H1 (cell line): ENCODE measurements around the gene COLEC12. TPM values are rescaled to one million over a fixed set of nuclear protein-coding genes. Genes with fewer than 3 reads are reported as not detected.

Experiments
- CTCF ChIA-PET: fragments of 300-600 bp; sonication (Branson Sonifier 250); formaldehyde crosslinking; loops from one replicate; lab custom pipeline; 2021; ENCODE audit not compliant: partially characterized antibody; lab: Charles Lee
- POLR2A ChIA-PET: fragments of 300-600 bp; sonication (Branson Sonifier 250); formaldehyde crosslinking; loops from one replicate; lab custom pipeline; 2021; ENCODE audit warnings: inconsistent platforms; ENCODE audit not compliant: partially characterized antibody; lab: Charles Lee
- DNase-seq, 2 experiments: peaks; one replicate each; pipeline versions ENCODE4 v3.0.0 to v3.0.0-alpha.2; 2010 to 2022; ENCODE audit warnings: low spot score in 2 of 2, low read depth in 1 of 2, mixed read lengths in 1 of 2
- FAIRE-seq: peaks from 2 replicates; lab custom pipeline; 2011; peaks lifted over from hg19 to GRCh38; lab: Jason Lieb, UNC
- H2AFZ ChIP-seq: 2 replicates; pipeline ENCODE4 v1.8.1; 2012; ENCODE audit warnings: low read length, inconsistent platforms
- H2AK5ac ChIP-seq: 2 replicates; pipeline ENCODE4 v1.6.1; 2013; ENCODE audit warnings: low read depth, low read length
- H2BK120ac ChIP-seq: replicated peaks from 2 replicates; pipeline ENCODE3; 2013; ENCODE audit warnings: low read depth, low read length, inconsistent platforms
- H2BK12ac ChIP-seq: 2 replicates; pipeline ENCODE4 v1.6.1; 2013; ENCODE audit warnings: low read depth, low read length
- H2BK15ac ChIP-seq: 2 replicates; pipeline ENCODE4 v1.6.1; 2013; ENCODE audit warnings: low read length
- H2BK20ac ChIP-seq: 2 replicates; pipeline ENCODE4 v1.6.1; 2013; ENCODE audit warnings: low read length
- H2BK5ac ChIP-seq: 2 replicates; pipeline ENCODE4 v1.6.1; 2013; ENCODE audit warnings: low read depth, low read length
- H3K14ac ChIP-seq: 2 replicates; pipeline ENCODE4 v1.6.1; 2013; ENCODE audit warnings: inconsistent platforms; ENCODE audit not compliant: insufficient read length
- H3K18ac ChIP-seq: 2 replicates; pipeline ENCODE4 v1.6.1; 2013; ENCODE audit warnings: low read length; ENCODE audit errors: extremely low read depth
- H3K23ac ChIP-seq: 2 replicates; pipeline ENCODE4 v1.6.1; 2013; ENCODE audit warnings: inconsistent platforms; ENCODE audit not compliant: insufficient read length
- H3K23me2 ChIP-seq: 2 replicates; pipeline ENCODE4 v1.6.1; 2013; ENCODE audit warnings: low read depth, low read length
- H3K27ac ChIP-seq: 2 replicates; pipeline ENCODE4 v1.6.1; 2011; ENCODE audit warnings: low read depth, low read length, inconsistent platforms
- H3K27me3 ChIP-seq, 4 experiments: replicated peaks in 1 of 4; 1 replicate in 1 of 4; 2 replicates in 3 of 4; pipeline versions ENCODE4 v1.6.1 to v1.8.1; 2011 to 2013; ENCODE audit warnings: low read length in 3 of 4, mild to moderate bottlenecking in 3 of 4, inconsistent platforms in 2 of 4, mixed read lengths in 2 of 4, moderate library complexity in 1 of 4; ENCODE audit not compliant: control insufficient read depth in 3 of 4, insufficient read depth in 3 of 4; ENCODE audit errors: extremely low read depth in 1 of 4
- H3K36me3 ChIP-seq, 4 experiments: 2 replicates each; pipeline versions ENCODE4 v1.6.1 to v1.8.1; 2011 to 2013; ENCODE audit warnings: mild to moderate bottlenecking in 4 of 4, low read length in 3 of 4, moderate library complexity in 2 of 4, control low read depth in 1 of 4, inconsistent platforms in 1 of 4; ENCODE audit not compliant: insufficient read depth in 4 of 4, control insufficient read depth in 2 of 4
- H3K4ac ChIP-seq: replicated peaks from 2 replicates; pipeline ENCODE3; 2013; ENCODE audit warnings: low read length, low read depth, mixed read lengths, inconsistent platforms; ENCODE audit not compliant: insufficient read length
- H3K4me1 ChIP-seq, 4 experiments: replicated peaks in 1 of 4; 1 replicate in 1 of 4; 2 replicates in 3 of 4; pipeline versions ENCODE4 v1.6.1 to v1.8.1; 2011 to 2013; ENCODE audit warnings: low read length in 3 of 4, inconsistent platforms in 2 of 4, mixed read lengths in 1 of 4; ENCODE audit not compliant: insufficient read depth in 4 of 4, control insufficient read depth in 3 of 4
- H3K4me2 ChIP-seq, 2 experiments: 2 replicates each; pipeline versions ENCODE4 v1.6.1 to v1.8.1; 2011 to 2013; ENCODE audit warnings: low read depth in 2 of 2, low read length in 2 of 2, control low read depth in 1 of 2, inconsistent platforms in 1 of 2, mild to moderate bottlenecking in 1 of 2; ENCODE audit not compliant: insufficient read depth in 1 of 2
- H3K4me3 ChIP-seq, 4 experiments: fragments of 200-600, 300-600 bp in 1 of 4; sonication (generic), shearing (Covaris generic), sonication (Bioruptor Twin) in 1 of 4; 2 replicates each; pipeline versions ENCODE4 v1.5.1 to v1.8.1; 2011 to 2016; ENCODE audit warnings: low read length in 4 of 4, low read depth in 3 of 4, control low read depth in 2 of 4, inconsistent platforms in 2 of 4, mild to moderate bottlenecking in 2 of 4, mixed read lengths in 1 of 4, moderate library complexity in 1 of 4; ENCODE audit not compliant: insufficient read depth in 2 of 4; ENCODE audit errors: extremely low read depth in 1 of 4
- H3K56ac ChIP-seq: replicated peaks from 2 replicates; pipeline ENCODE3; 2013; ENCODE audit warnings: low read depth, mild to moderate bottlenecking, mixed read lengths, low read length, inconsistent platforms; ENCODE audit not compliant: insufficient read length
- H3K79me1 ChIP-seq: 2 replicates; pipeline ENCODE4 v1.6.1; 2013; ENCODE audit warnings: low read depth, low read length, control low read depth
- H3K79me2 ChIP-seq, 2 experiments: 2 replicates each; pipeline versions ENCODE4 v1.6.1 to v1.8.1; 2012 to 2013; ENCODE audit warnings: low read length in 2 of 2, mild to moderate bottlenecking in 2 of 2, inconsistent platforms in 1 of 2; ENCODE audit not compliant: insufficient read depth in 2 of 2, control insufficient read depth in 1 of 2
- H3K9ac ChIP-seq, 4 experiments: replicated peaks in 1 of 4; 1 replicate in 1 of 4; 2 replicates in 3 of 4; pipeline versions ENCODE4 v1.6.1 to v1.8.1; 2011 to 2013; ENCODE audit warnings: low read depth in 3 of 4, low read length in 3 of 4, control low read depth in 2 of 4, mild to moderate bottlenecking in 2 of 4, moderate library complexity in 2 of 4, inconsistent platforms in 1 of 4; ENCODE audit errors: extremely low read depth in 1 of 4
- H3K9me3 ChIP-seq, 2 experiments: 2 replicates each; pipeline versions ENCODE4 v1.6.1 to v1.8.1; 2012 to 2013; ENCODE audit warnings: mild to moderate bottlenecking in 2 of 2, moderate library complexity in 2 of 2, control low read depth in 1 of 2, inconsistent platforms in 1 of 2, low read depth in 1 of 2, low read length in 1 of 2, mixed read lengths in 1 of 2; ENCODE audit not compliant: insufficient read depth in 2 of 2
- H4K20me1 ChIP-seq, 2 experiments: replicated peaks in 1 of 2; 2 replicates each; pipeline versions ENCODE3 to v1.8.1; 2011 to 2013; ENCODE audit warnings: inconsistent platforms in 2 of 2, low read length in 2 of 2, mild to moderate bottlenecking in 1 of 2; ENCODE audit not compliant: insufficient read depth in 2 of 2, control insufficient read depth in 1 of 2
- H4K5ac ChIP-seq: 2 replicates; pipeline ENCODE4 v1.6.1; 2013; ENCODE audit warnings: low read length, low read depth, mixed read lengths, inconsistent platforms; ENCODE audit not compliant: insufficient read length
- H4K8ac ChIP-seq: 2 replicates; pipeline ENCODE4 v1.8.0; 2013; ENCODE audit warnings: mild to moderate bottlenecking, moderate library complexity, low read length, inconsistent platforms; ENCODE audit not compliant: insufficient read depth; ENCODE audit errors: extremely low read depth
- H4K91ac ChIP-seq: replicated peaks from 2 replicates; pipeline ENCODE3; 2013; ENCODE audit warnings: low read length, mixed read lengths, inconsistent platforms; ENCODE audit not compliant: insufficient read length
- SAP30 ChIP-seq: fragments of 300-600 bp; sonication (generic); IDR thresholded peaks from 2 replicates; pipeline ENCODE4 v1.7.1; 2012; ENCODE audit warnings: low read length, moderate library complexity, mild to moderate bottlenecking, inconsistent platforms; ENCODE audit not compliant: insufficient read depth, insufficient replicate concordance
- SP2 ChIP-seq: IDR thresholded peaks from 2 replicates; pipeline ENCODE4 v1.6.1; 2012; ENCODE audit warnings: mild to moderate bottlenecking, low read length, inconsistent platforms
- WGBS, 2 experiments: shearing (Covaris generic) in 1 of 2; methylation state at CpG; one replicate each; pipeline versions ENCODE4 v1.1.6 to v1.1.7; 2013 to 2015; ENCODE audit warnings: low lambda C conversion rate in 2 of 2, mixed read lengths in 2 of 2, inconsistent platforms in 1 of 2, low coverage in 1 of 2, missing lambda C conversion rate in 1 of 2; ENCODE audit not compliant: insufficient replicate concordance in 2 of 2, insufficient coverage in 1 of 2, insufficient read length in 1 of 2; ENCODE audit errors: extremely low coverage in 1 of 2, missing lambda C conversion rate in 1 of 2; 5-methylcytosine and 5-hydroxymethylcytosine counted together
- polyA plus RNA-seq, 7 experiments: library from polyadenylated mRNA; depleted of rRNA in 3 of 7; stranded (reverse) in 5 of 7; unstranded in 2 of 7; fragments of >200 nt in 5 of 7; fragments of 200-250 nt in 2 of 7; gene quantifications; 1 replicate in 5 of 7; 2 replicates in 1 of 7; 4 replicates in 1 of 7; pipeline versions ENCODE4 v1.2.1 to v1.2.3, GENCODE V29; 2011 to 2013; ENCODE audit warnings: missing spikeins in 2 of 7, mixed read lengths in 2 of 7
- total RNA-seq: library from RNA; stranded (reverse); fragmentation: NEBNext Ultra II Directional; extraction: Animal tissue kit (Norgen Biotek cat#: 25700); gene quantifications from 2 replicates; pipeline ENCODE4 v1.2.1, GENCODE V29; 2021

COLEC12 gene
- total and polyA plus RNA-seq, 2 of the 8 experiments (the other 6 are each of a cell fraction or from before 2014, with no cell fraction given): 0.44 to 2.3 TPM

DNA sequence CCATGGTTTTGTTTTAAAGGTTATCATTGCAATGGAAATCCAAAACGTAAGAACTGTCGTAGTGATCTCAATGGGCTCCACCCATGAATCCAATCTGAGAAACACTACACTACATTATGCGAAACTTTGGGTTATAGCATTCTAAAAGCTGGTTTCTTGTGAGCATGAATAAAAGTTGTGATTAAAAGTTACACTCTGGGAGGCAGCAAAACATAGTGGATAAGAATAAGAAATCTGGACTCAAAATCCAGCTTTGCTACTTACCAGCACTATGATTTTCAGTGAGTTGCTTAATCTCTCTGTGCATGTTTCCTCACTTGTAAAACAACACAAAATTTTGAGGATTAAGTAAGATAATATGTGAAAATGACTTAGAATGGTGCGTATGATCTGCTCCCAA lies 207.0 kb downstream of the COLEC12 start:
- H3K36me3 ChIP-seq: no peaks in the 10 kb centered on the region
- no peaks in the 10 kb centered on the region for H3K23me2 ChIP-seq
- no peak overlapping the region for H2BK20ac ChIP-seq
- H3K4me1 ChIP-seq: peaks cover 0 to 2% (median 0%) of the 10 kb centered on the region in 4 experiments; a peak in 1 of 7 replicates
- CTCF ChIA-PET: interaction anchor here (0.9 to 1.9 kb wide), 4 partner anchors 14 to 320 kb away, joined by 3 to 5 read pairs (median 4); no protein-coding TSS in a partner anchor
- H2AFZ ChIP-seq: no peak overlapping the region
- no peak overlapping the region for H3K4me2 ChIP-seq
- no peak overlapping the region for H3K4me3 ChIP-seq
- TF ChIP-seq SAP30 (no peak), SP2 (no peak)
- no peak overlapping the region for H2BK15ac ChIP-seq
- no peak overlapping the region for H3K18ac ChIP-seq
- H3K56ac ChIP-seq: no peak overlapping the region
- H2BK12ac ChIP-seq: no peak overlapping the region
- H3K27ac ChIP-seq: no peak overlapping the region
- H3K23ac ChIP-seq: no peak overlapping the region
- H2BK120ac ChIP-seq: no peak overlapping the region
- WGBS, 2 experiments: 97% methylated on average over 4 of the region's 4 CpGs; no CpG with 5 or more reads in 1 of the 2 experiments
- no peaks in the 10 kb centered on the region for H3K79me1 ChIP-seq
- no peaks in the 10 kb centered on the region for H4K20me1 ChIP-seq
- no peak overlapping the region for H2BK5ac ChIP-seq
- no peaks in the 10 kb centered on the region for H3K79me2 ChIP-seq
- no peak overlapping the region for H2AK5ac ChIP-seq
- no peak overlapping the region for H3K4ac ChIP-seq
- no peak overlapping the region for H3K14ac ChIP-seq
- no peaks in the 10 kb centered on the region; a peak in 1 of 4 replicates for H3K9me3 ChIP-seq
- POLR2A ChIA-PET: no interaction called here
- no peak overlapping the region for H3K9ac ChIP-seq
- H3K27me3 ChIP-seq: no peaks in the 10 kb centered on the region
- no peak overlapping the region for H4K8ac ChIP-seq
- DNase-seq (no peak), FAIRE-seq (no peak)
- H4K91ac ChIP-seq: no peak overlapping the region
- no peak overlapping the region for H4K5ac ChIP-seq
